Mammary microvascular endothelial cell (primary cell): Measurements from ENCODE around the gene MAB21L3. TPM values are rescaled to one million over a fixed set of nuclear protein-coding genes. Genes with fewer than 3 reads are reported as not detected.

ENCODE experiments used
- total RNA-seq: library from RNA; depleted of rRNA; stranded (reverse); fragments of >200 nt; gene quantifications from 2 replicates; pipeline ENCODE4 v1.2.3, GENCODE V29; 2015

Gene MAB21L3
- total RNA-seq, result not detected in 2 replicates

DNA sequence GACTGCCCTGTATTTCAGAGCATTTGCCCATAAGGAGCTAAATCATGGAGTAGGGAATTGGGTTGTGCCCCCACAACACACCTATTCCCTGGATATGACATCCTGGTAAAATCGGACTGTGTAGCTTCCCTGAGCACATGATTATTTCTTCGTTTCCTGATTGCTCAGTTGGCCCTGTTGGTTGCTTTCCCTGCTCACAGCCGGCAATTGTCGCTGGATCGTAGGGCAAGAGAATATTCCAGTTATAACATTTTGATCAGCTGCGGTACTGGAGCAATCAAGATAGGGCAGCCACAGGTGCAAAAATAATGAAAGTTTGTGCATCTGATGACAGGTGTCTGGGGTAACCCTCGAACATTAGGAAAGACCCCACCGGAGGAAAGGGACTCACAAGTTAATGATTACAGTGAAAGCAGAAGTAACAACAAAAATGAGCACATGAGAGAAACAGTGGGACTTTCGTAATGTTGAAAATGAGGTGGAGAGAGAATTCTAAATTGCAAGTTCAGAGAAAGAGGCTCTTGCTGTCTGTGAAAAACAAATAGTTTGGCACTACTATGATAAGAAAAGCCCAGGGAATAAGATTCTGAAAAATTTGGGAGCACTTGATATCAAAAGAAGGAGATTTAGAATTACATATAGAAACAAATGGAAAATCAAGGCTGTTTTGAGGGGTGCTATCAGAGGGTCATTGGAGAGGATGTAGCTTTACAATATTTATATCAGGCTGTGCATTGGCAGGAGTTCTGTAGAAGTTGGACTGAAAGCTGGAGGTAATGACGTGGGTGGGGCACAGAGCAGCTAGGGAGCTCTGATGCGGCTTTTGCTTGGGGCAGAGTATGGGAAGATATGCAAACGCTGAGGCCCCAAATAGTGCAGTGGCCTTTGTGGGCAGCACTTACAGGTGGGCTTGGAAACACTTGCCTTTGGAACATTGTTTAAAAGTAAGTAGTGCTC lies at the start of gene MAB21L3:
MAB21L3 (plus strand) TSS at position 833 of the 957 bp plus-strand sequence. CDS start 1,217 bp downstream, outside the sequence.

Other genes with a start within 250 kb of the MAB21L3 start
- gene SLC22A15, start 134.9 kb upstream of the MAB21L3 start, total RNA-seq, result not detected in 2 replicates